HepG2 (cell line): ENCODE results near the gene ZNF782. TPM values are rescaled to one million over a fixed set of nuclear protein-coding genes. Genes with fewer than 3 reads are reported as not detected.

Source experiments
- ATAC-seq: fragments of 200-7000 bp; cut with Tn5 transposase; 3 replicates; pipeline ENCODE4 v1.9.1; 2020; ENCODE audit warnings: mild to moderate bottlenecking, moderate library complexity
- BruUV-seq: library from RNA; stranded (reverse); fragments of 400-500 nt; replicated peaks from 2 replicates; lab custom pipeline; 2021; lab: Mats Ljungman, UMichigan
- CTCF ChIA-PET: fragments of 300-600 bp; formaldehyde crosslinking; extraction: SDS; loops from one replicate; lab custom pipeline; 2021; ENCODE audit warnings: low total read pairs, inconsistent platforms, low intra/inter-chr PET ratio; lab: Yijun Ruan, JAX
- POLR2A ChIA-PET: fragments of 350-600 bp; sonication (Branson Sonifier 250); formaldehyde crosslinking; loops from one replicate; lab custom pipeline; 2020; ENCODE audit warnings: antibody characterized with exemption, inconsistent platforms; lab: Yijun Ruan, JAX
- DNase-seq: peaks from one replicate; pipeline ENCODE4 v3.0.0-alpha.2; 2015; ENCODE audit warnings: low spot score
- FAIRE-seq: peaks from 3 replicates; lab custom pipeline; 2011; peaks lifted over from hg19 to GRCh38; lab: Jason Lieb, UNC
- H2AFZ ChIP-seq: one replicate; pipeline ENCODE4 v1.6.1; 2011; ENCODE audit warnings: low read length, inconsistent platforms
- H3K27ac ChIP-seq: fragments of 300-600 bp; 3 replicates; pipeline ENCODE4 v1.8.0; 2011; ENCODE audit warnings: mixed run types, mild to moderate bottlenecking, mixed read lengths, low read length, inconsistent platforms; ENCODE audit not compliant: insufficient read depth; ENCODE audit errors: extremely low read length
- H3K27me3 ChIP-seq, 2 experiments: fragments of 200-600 bp in 1 of 2; 2 replicates in 1 of 2; 3 replicates in 1 of 2; pipeline versions ENCODE4 v1.6.0 to v1.8.0; 2011; ENCODE audit warnings: low read length in 2 of 2, mild to moderate bottlenecking in 2 of 2, moderate library complexity in 2 of 2, inconsistent platforms in 1 of 2; ENCODE audit not compliant: insufficient read depth in 2 of 2, control insufficient read depth in 1 of 2
- H3K36me3 ChIP-seq, 2 experiments: fragments of 200-600 bp in 1 of 2; replicated peaks in 1 of 2; 2 replicates in 1 of 2; 3 replicates in 1 of 2; pipeline versions ENCODE4 v1.5.1 to v1.8.0; 2011; ENCODE audit warnings: low read length in 2 of 2, inconsistent platforms in 1 of 2; ENCODE audit not compliant: insufficient read depth in 2 of 2, control insufficient read depth in 1 of 2
- H3K4me1 ChIP-seq: 2 replicates; pipeline ENCODE4 v1.5.1; 2012; ENCODE audit warnings: low read length, inconsistent platforms; ENCODE audit not compliant: insufficient read depth
- H3K4me2 ChIP-seq: 2 replicates; pipeline ENCODE4 v1.6.0; 2011; ENCODE audit warnings: low read depth, low read length, inconsistent platforms
- H3K4me3 ChIP-seq, 3 experiments: fragments of 200-600 bp in 1 of 3; sonication (generic), shearing (Covaris generic) in 1 of 3; replicated peaks in 1 of 3; 2 replicates each; pipeline ENCODE4 v1.5.1; 2011 to 2016; ENCODE audit warnings: low read length in 3 of 3, inconsistent platforms in 2 of 3, low read depth in 2 of 3, mild to moderate bottlenecking in 2 of 3, control low read depth in 1 of 3, mixed read lengths in 1 of 3; ENCODE audit not compliant: insufficient read depth in 1 of 3
- H3K79me2 ChIP-seq: one replicate; pipeline ENCODE4 v1.6.1; 2011; ENCODE audit warnings: low read length, inconsistent platforms; ENCODE audit not compliant: insufficient read depth
- H3K9ac ChIP-seq: 2 replicates; pipeline ENCODE4 v1.6.0; 2011; ENCODE audit warnings: mild to moderate bottlenecking, low read depth, low read length, inconsistent platforms; ENCODE audit not compliant: insufficient read depth
- H3K9me3 ChIP-seq: 2 replicates; pipeline ENCODE4 v1.5.1; 2012; ENCODE audit warnings: mild to moderate bottlenecking, low read length
- H4K20me1 ChIP-seq: 2 replicates; pipeline ENCODE4 v1.6.0; 2011; ENCODE audit warnings: inconsistent platforms, mild to moderate bottlenecking, low read length, moderate library complexity; ENCODE audit not compliant: insufficient read depth
- ELF1 ChIP-seq: sonication (generic); formaldehyde crosslinking; IDR thresholded peaks from 2 replicates; pipeline ENCODE4 v1.4.0; 2020; ENCODE audit warnings: missing genetic modification reagents
- GATAD2A ChIP-seq: IDR thresholded peaks from 2 replicates; pipeline ENCODE4 v1.6.1; 2016
- GFI1 ChIP-seq: sonication (generic); formaldehyde crosslinking; IDR thresholded peaks from 2 replicates; pipeline ENCODE4 v1.5.0; 2020; ENCODE audit warnings: missing genetic modification reagents, mild to moderate bottlenecking, borderline replicate concordance
- KAT8 ChIP-seq: IDR thresholded peaks from 2 replicates; pipeline ENCODE4 v1.6.1; 2016; ENCODE audit warnings: missing genetic modification reagents, missing compliant biosample characterization
- PAXIP1 ChIP-seq: sonication (generic); formaldehyde crosslinking; conservative IDR thresholded peaks from 2 replicates; pipeline ENCODE4 v1.4.0; 2020; ENCODE audit warnings: mild to moderate bottlenecking, missing genetic modification reagents, moderate library complexity
- RBM22 ChIP-seq: fragments of 200-400 bp; formaldehyde crosslinking; optimal IDR thresholded peaks from 2 replicates; pipeline ENCODE3; 2017; ENCODE audit warnings: mild to moderate bottlenecking, low read length, moderate library complexity
- ZBTB43 ChIP-seq: sonication (generic); formaldehyde crosslinking; conservative IDR thresholded peaks from 2 replicates; pipeline ENCODE4 v1.4.0; 2020; ENCODE audit warnings: missing genetic modification reagents
- ZFP90 ChIP-seq: sonication (generic); formaldehyde crosslinking; IDR thresholded peaks from 2 replicates; pipeline ENCODE4 v1.8.0; 2022; ENCODE audit warnings: missing genetic modification reagents, mild to moderate bottlenecking, inconsistent platforms, borderline replicate concordance
- ZNF235 ChIP-seq: sonication (generic); formaldehyde crosslinking; IDR thresholded peaks from 2 replicates; pipeline ENCODE4 v1.8.1; 2023; ENCODE audit warnings: mild to moderate bottlenecking, missing genetic modification reagents, borderline replicate concordance
- ZNF629 ChIP-seq: sonication (generic); formaldehyde crosslinking; conservative IDR thresholded peaks from 2 replicates; pipeline ENCODE4 v1.5.0; 2020; ENCODE audit warnings: missing genetic modification reagents
- ZNF792 ChIP-seq: IDR thresholded peaks from 2 replicates; pipeline ENCODE4 v1.6.1; 2016
- WGBS: methylation state at CpG from one replicate; pipeline ENCODE4 v1.1.6; 2017; ENCODE audit warnings: low lambda C conversion rate; 5-methylcytosine and 5-hydroxymethylcytosine counted together
- in situ Hi-C: cut with HindIII; loops from 2 replicates; pipeline ENCODE4 v1.10.0; 2017; ENCODE audit warnings: low pct_unique_long_range_greater_than_20kb; ENCODE audit not compliant: extremely low pct_ligation_motif_present
- intact Hi-C: fragments of 100-400 bp; cut with micrococcal nuclease; formaldehyde crosslinking; loops from one replicate; pipeline ENCODE4 v1.10.0; 2022; ENCODE audit not compliant: unreplicated experiment
- polyA plus RNA-seq, 8 experiments: library from polyadenylated mRNA; depleted of rRNA in 3 of 8; stranded (reverse) in 7 of 8; unstranded in 1 of 8; fragments of >200 nt; fragmentation: Illumina TruSeq in 4 of 8; extraction: Trizol in 4 of 8; gene quantifications; 2 replicates each; pipeline versions ENCODE4 v1.2.1 to v1.2.3, GENCODE V29; 2011 to 2016; ENCODE audit warnings: low read depth in 4 of 8, missing spikeins in 1 of 8, mixed read lengths in 1 of 8; ENCODE audit not compliant: insufficient read depth in 1 of 8
- total RNA-seq, 5 experiments: library from RNA; depleted of rRNA; stranded (reverse); fragments of >200 nt; fragmentation: Illumina TruSeq; extraction: Trizol; gene quantifications; 2 replicates each; pipeline ENCODE4 v1.2.3, GENCODE V29; 2016; ENCODE audit warnings: low read depth in 1 of 5
- TF ChIP-seq, protein P1 (sequence below): sonication (generic); formaldehyde crosslinking; IDR thresholded peaks from 2 replicates; pipeline ENCODE4 v1.5.0; 2020; ENCODE audit warnings: missing genetic modification reagents, mild to moderate bottlenecking, borderline replicate concordance
- TF ChIP-seq, protein P2 (sequence below): sonication (generic); formaldehyde crosslinking; IDR thresholded peaks from 2 replicates; pipeline ENCODE4 v1.4.0; 2020; ENCODE audit warnings: missing genetic modification reagents

The ZNF782 gene
- total and polyA plus RNA-seq, 2 of the 13 experiments (the other 11 are each of a cell fraction or from before 2014, with no cell fraction given), result 1.4 to 4.9 TPM

DNA sequence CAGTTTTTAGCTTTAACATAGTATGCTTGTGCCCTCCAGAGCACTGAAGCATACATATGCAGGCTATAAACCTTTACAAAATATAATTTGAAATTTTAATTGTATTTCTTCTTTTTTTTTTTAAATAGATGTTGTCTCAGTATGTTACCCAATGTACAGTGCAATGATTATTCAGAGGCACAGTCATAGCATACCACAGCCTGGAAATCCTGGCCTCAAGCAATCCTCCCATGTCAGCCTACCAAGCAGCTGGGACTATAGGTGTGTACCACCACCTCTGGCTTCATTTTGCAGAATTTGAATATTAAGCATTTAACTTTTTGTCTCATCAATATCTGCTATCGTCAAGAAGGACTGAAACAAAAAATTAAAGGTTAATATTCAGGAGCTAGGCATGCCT is 16.9 kb upstream of the ZNF782 start:
- ATAC-seq (no peak), DNase-seq (no peak), FAIRE-seq (no peak)
- POLR2A ChIA-PET, result no interaction called here
- Histone ChIP-seq H3K4me1 (peaks cover 33% of the 10 kb centered on the region), H4K20me1 (no peaks in the 10 kb centered on the region), H3K9me3 (no peaks in the 10 kb centered on the region), H3K79me2 (no peaks in the 10 kb centered on the region), H2AFZ (no peak overlapping the region), H3K4me3 (no peak overlapping the region), H3K9ac (no peak overlapping the region), H3K27me3 (no peaks in the 10 kb centered on the region; a peak in 1 of 5 replicates), H3K4me2 (no peak overlapping the region), H3K36me3 (no peaks in the 10 kb centered on the region), H3K27ac (no peak overlapping the region)
- intact Hi-C loops (no loop called here), in situ Hi-C loops (loop anchor here (25.0 kb wide), 1 partner anchor 741 kb away; no protein-coding TSS in a partner anchor)
- TF ChIP-seq KAT8 (CRISPR knock-in tag), result no peak
- no peak for TF ChIP-seq GFI1
- no peak for TF ChIP-seq ZNF235 (CRISPR knock-in tag)
- TF ChIP-seq ZBTB43 (CRISPR knock-in tag), result no peak
- TF ChIP-seq, protein P1, sequence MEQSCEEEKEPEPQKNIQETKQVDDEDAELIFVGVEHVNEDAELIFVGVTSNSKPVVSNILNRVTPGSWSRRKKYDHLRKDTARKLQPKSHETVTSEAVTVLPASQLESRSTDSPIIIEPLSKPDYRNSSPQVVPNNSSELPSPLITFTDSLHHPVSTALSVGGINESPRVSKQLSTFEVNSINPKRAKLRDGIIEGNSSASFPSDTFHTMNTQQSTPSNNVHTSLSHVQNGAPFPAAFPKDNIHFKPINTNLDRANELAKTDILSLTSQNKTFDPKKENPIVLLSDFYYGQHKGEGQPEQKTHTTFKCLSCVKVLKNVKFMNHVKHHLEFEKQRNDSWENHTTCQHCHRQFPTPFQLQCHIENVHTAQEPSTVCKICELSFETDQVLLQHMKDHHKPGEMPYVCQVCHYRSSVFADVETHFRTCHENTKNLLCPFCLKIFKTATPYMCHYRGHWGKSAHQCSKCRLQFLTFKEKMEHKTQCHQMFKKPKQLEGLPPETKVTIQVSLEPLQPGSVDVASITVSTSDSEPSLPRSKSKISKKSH (CRISPR knock-in tag), result no peak
- TF ChIP-seq PAXIP1 (CRISPR knock-in tag), result no peak
- no peak for TF ChIP-seq ZNF792
- TF ChIP-seq GATAD2A, result no peak
- TF ChIP-seq ZNF629 (CRISPR knock-in tag), result no peak
- TF ChIP-seq, protein P2, sequence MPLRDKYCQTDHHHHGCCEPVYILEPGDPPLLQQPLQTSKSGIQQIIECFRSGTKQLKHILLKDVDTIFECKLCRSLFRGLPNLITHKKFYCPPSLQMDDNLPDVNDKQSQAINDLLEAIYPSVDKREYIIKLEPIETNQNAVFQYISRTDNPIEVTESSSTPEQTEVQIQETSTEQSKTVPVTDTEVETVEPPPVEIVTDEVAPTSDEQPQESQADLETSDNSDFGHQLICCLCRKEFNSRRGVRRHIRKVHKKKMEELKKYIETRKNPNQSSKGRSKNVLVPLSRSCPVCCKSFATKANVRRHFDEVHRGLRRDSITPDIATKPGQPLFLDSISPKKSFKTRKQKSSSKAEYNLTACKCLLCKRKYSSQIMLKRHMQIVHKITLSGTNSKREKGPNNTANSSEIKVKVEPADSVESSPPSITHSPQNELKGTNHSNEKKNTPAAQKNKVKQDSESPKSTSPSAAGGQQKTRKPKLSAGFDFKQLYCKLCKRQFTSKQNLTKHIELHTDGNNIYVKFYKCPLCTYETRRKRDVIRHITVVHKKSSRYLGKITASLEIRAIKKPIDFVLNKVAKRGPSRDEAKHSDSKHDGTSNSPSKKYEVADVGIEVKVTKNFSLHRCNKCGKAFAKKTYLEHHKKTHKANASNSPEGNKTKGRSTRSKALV (CRISPR knock-in tag), result no peak
- TF ChIP-seq ZFP90 (CRISPR knock-in tag), result no peak
- TF ChIP-seq ELF1 (CRISPR knock-in tag), result no peak
- TF ChIP-seq RBM22, result no peak
- CTCF ChIA-PET, result no interaction called here
- no TSS peak for BruUV-seq
- 5% methylated on average over 1 of the region's 1 CpG for WGBS
